Gastroesophageal sphincter (tissue), 3 donors: ENCODE data around the gene DPP6.

Experiments used
- EP300 ChIP-seq: sonication (generic); formaldehyde crosslinking; IDR thresholded peaks from one replicate; pipeline ENCODE4 v1.6.1; 2017; ENCODE audit warnings: antibody characterized with exemption, mild to moderate bottlenecking
- POLR2A ChIP-seq, 2 donors: fragments of 450-650 bp; IDR thresholded peaks; one replicate each; pipeline ENCODE4 v1.6.1; 2017; ENCODE audit warnings: antibody characterized with exemption in 2 of 2, mild to moderate bottlenecking in 2 of 2, moderate library complexity in 1 of 2
- POLR2AphosphoS5 ChIP-seq: sonication (generic); formaldehyde crosslinking; IDR thresholded peaks from one replicate; pipeline ENCODE4 v1.6.1; 2017; ENCODE audit warnings: antibody characterized with exemption
- TF ChIP-seq, protein P1 (sequence below), 4 experiments: fragments of 200-600 bp in 2 of 4; fragments of 450-650 bp in 2 of 4; sonication (generic) in 1 of 4; IDR thresholded peaks; one replicate each; pipeline ENCODE4 v1.5.1; 2017 to 2019; ENCODE audit warnings: antibody characterized with exemption in 4 of 4, mild to moderate bottlenecking in 2 of 4, moderate library complexity in 2 of 4

DNA sequence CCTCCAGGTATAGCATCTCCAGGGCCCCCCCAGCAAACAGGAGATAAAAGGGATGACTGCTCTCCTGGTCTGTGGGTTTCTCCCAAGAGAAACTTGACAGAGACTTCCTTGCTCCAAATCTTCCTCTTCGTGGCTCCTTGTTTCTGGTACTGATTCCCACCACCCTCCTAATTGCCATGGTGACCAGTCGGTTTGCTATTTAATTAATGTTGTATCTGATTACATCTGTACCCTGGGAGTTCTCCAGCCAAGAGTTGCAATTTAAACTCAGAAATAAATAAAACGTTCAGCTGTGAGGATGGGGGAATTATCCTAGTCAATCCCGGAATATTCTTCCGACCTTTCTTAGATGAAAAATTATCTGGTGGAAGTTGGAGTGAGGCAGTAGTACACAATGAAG lies 686.0 kb downstream of the DPP6 start:
- TF ChIP-seq, protein P1, sequence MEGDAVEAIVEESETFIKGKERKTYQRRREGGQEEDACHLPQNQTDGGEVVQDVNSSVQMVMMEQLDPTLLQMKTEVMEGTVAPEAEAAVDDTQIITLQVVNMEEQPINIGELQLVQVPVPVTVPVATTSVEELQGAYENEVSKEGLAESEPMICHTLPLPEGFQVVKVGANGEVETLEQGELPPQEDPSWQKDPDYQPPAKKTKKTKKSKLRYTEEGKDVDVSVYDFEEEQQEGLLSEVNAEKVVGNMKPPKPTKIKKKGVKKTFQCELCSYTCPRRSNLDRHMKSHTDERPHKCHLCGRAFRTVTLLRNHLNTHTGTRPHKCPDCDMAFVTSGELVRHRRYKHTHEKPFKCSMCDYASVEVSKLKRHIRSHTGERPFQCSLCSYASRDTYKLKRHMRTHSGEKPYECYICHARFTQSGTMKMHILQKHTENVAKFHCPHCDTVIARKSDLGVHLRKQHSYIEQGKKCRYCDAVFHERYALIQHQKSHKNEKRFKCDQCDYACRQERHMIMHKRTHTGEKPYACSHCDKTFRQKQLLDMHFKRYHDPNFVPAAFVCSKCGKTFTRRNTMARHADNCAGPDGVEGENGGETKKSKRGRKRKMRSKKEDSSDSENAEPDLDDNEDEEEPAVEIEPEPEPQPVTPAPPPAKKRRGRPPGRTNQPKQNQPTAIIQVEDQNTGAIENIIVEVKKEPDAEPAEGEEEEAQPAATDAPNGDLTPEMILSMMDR (IDR thresholded peaks at IDR 0.05), result no peak
- TF ChIP-seq POLR2AphosphoS5 (no peak), POLR2A (IDR thresholded peaks at IDR 0.05) (no peak), EP300 (no peak)
